HG03571 (cell line): ENCODE data around the gene SPATS2L.

Experiments
- ATAC-seq: cut with Tn5 transposase; IDR thresholded peaks from one replicate; pipeline ENCODE4 v1.9.1; 2021; ENCODE audit not compliant: unreplicated experiment

Gene SPATS2L

DNA sequence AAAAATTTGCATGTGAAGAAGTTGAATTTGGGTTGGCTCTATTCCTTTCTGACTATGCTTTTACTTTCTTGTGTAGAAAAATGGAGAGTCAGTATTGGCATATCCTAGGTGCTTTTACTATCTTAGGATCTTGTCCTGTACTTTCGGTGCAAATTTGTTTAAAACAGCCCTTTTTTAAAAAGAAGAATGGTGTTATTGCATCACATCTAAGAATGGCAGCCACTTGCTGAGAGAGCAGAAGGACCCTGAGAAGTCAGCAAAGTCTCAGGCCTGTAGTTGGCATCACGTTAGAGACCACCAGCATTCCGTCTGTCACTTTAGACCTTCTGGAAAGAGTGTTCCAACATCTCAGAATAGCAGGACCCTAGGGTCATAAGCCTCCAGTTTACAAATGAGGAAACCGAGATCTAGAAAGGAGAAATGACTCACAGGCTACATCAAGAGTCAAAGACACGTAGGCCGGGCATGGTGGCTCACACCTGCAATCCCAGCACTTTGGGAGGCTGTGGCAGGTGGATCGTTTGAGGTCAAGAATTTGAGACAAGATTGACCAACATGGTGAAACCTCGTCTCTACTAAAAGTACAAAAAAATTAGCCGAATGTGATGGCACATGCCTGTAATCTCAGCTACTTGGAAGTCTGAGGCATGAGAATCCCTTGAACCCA lies 42.5 kb downstream of the SPATS2L start:
- ATAC-seq: no peak

DNA sequence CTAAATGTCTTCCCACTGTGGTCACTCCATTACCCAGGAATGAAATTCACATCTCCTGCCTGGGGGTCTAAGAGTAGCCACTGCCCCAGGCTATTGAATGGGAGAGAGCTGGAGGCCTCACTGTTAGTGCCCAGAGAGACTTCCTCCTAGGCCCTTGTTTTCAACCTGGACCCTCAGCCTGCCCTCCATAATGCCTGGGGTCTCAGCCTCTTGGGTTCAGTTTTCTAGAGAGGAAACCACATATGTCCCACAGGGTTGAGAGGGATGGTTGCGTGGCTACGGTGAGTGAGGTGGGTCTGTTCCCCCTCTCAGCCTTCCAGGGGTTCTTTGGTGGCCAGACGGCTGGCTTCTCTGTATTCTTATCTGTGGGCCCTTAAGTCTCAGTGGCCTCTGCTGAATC lies 43.4 kb downstream of the SPATS2L start:
- no peak for ATAC-seq

DNA sequence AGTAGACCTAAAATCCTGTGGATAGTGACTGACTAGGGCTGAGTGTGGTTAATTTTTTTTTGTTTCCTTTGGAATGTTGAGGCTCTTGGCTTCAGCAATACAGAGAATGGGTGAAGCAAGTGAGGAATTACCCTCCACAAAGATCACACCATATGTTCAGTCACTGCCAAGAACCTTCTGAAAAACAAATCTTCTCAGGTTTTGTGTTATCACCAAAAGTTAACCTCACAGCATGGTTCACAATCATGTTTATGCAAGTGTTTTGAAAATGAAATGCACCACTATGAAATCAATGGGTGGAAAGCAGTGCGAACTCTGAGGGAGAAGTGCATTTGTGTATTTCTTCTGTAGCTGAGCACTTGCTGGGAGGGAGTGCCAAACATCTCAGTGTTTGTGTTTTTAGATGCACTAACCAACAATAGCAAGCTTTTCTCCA lies 44.4 kb downstream of the SPATS2L start:
- no peak for ATAC-seq

DNA sequence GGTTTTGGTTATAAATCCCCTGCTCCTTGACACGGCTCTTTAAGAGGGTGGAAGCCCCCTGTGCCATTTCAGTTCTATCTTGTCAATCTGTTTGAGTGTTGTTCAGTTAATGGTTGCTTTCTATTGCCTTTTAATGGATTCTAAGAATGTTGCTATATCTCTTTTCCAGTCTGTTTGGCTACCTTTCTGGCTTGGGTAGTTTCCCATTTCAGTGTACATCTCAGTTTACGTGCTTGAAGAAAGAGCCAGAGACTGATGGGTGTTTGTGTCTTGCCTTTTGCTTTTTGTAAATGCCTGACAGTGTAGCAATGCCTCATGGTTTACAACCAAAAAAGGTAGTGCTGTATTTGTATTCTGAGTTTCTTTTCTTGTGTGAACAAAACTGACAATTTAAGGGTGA lies 45.3 kb downstream of the SPATS2L start:
- ATAC-seq: no peak

DNA sequence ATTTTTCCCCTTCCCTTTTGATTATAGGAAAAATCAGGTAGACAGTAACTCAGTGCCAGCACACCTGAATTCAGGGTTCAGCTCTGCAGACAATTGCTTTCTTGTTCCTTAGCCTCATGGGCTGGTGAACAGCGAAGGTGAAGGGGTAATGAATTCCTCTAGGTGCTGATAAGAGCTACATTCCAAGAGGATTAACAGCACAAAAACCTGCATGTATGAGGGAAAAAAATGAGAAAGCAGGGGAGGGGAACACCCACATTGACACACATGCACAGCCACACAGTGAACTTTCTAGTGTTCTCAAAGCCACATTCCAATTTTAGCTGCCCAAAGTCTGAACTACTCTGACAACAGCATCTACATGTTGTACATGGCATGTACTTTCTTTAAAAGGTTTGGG lies 46.1 kb downstream of the SPATS2L start:
- no peak for ATAC-seq

DNA sequence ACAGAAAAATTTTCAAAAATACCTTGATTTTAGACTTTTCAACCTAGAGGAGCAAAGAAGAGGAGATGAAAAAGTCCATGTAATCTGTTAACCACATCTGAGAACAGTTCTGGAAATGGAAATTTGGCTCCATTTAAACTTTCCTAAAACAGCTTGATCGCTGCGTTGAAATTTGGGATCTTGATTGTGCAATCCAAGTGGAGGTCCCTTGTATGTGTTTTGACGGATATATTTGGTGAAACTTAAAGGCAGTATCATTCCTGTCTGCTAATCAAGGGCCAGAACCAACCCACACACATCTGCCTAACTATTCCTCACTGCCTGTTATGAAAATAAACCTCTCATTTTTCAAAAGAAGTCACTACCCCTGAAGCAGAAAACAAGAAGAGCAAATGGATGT lies 46.6 kb downstream of the SPATS2L start:
- no peak for ATAC-seq

DNA sequence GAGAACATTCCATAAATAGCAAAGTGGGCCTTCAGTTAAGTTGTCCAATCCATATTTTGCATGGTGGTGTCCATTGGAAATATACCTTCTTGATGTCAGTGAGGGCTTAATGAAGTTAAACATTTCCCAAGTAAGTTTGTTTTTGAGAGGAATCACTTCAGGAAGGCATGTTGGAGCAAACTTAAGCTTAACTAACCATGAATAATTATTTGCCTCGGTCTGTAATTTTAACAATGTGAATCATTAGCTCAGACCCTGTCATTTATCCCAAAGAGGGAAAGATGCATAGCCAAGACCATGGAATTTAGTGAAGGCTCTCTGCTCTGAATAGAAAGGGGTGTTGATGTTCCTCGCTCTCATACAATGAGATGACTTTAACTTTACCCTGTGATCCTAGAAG lies 47.4 kb downstream of the SPATS2L start:
- ATAC-seq: no peak

DNA sequence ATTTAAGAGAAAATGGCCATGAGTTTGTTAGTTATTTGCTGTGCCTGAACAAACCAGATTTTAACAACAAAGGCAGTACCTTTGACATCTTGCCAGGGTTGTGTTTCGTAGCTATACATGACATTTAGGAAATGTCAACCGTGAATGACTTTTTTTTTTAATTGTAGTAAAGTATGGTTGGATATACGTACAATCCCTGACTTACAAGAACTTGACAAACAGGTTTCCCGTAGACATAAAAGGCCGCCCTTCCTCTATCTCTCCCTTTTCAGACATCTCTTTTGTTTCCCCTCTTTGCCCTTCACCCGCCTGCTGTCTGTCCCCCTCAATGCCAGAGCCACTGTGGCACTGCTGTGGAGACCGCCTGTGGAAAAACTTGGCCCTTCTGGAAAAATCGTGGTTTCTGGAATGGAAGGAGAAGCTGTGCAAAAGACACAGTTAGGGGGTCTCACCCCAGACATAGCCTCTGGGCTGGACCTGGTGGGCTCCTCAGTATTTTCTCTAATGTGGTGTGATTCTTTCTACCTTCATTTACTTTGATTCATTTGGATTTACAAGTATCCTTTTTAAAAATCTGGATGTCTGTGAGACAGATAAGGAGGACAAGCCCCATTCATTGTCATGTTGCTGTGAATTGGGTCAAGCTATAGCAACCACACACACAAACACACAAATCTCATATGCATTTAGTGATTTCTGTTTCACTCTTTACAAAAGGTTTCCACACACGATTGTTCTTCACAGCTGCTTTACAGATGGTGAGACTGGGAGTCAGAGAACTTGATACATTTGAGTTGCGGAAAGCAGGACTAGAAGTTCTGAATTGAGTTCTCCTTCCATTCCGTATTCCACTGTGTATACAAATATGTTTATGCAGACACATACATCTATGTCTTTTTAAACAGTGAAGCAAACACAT lies 48.6 kb downstream of the SPATS2L start:
- no peak for ATAC-seq

DNA sequence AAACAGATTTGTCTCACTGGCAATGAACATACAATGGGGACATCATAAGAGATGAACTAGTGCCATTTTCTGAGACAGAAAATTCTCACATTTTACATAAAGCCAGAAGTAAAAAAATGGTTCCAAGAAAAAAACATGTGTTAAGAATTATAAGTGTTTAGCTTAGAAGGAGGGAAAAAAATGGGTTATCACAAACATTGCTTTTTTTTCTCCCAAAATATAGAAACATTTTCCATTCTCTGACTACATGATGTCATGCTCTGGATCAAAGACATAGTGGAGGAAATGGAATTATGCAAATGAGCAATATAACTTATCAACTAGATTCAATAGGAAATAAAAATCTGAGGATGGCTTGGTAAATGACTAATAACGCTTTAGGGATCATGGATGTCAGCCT lies 49.8 kb downstream of the SPATS2L start:
- ATAC-seq: no peak

DNA sequence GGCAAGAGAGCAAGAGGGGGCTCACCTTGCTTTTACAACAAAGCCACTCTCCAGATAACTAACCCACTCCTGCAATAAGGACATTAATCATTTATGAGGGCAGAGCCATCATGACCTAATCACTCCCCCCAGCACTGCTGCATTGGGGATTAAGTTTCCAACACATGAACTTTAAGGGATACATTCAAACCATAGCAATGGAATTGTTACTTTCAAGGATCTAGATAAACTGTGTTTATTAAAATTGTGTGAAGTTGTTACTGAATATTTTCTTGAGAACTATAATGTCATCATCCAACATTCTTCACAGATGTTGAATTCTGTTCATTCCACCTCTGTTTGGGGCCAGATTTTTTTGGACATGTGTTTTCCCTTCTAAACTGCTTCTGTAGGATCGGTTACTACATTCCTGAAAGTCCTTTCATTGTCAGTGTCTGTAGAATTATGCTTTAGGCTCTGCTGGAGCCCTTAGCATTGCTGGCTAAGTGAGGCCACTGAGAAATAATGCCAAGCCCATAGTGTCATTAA lies 50.4 kb downstream of the SPATS2L start:
- no peak for ATAC-seq

DNA sequence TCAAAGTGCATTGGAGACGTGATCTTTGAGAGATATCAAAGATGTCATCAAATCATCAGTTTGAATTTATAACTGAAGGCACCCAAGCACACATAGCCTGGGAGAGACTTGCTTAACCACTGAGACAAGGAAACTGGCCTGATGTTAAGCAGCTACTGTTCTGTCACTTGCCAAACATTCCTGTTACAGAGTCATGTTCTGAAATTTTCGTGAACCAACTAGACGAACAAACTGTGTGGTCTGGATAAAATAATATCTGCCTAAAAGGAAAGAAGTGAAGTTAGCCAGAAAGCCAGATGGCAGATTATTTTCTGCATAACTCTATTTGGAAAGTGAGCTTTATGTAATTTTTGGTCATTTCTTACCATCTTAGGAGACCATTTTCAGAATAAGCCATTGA lies 51.4 kb downstream of the SPATS2L start:
- ATAC-seq: no peak

DNA sequence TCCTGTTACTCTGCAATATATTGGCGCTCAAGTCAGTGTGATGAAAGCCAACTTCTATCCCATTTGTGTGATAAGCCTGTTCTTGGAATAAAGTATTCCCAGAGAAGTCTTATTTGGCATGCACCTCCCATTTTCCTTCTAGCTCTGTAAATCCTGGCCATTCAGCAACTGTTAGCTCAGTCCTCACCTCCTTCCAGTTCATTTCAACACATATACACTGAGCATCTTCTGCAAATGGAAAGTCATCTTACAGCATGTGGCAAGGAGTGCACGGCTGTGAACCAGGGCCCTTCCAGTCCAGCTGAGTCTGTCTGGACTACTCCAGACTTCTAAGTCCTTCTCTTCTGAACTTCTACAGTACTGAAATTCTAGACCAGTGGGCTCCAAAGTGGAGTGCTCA lies 53.1 kb downstream of the SPATS2L start:
- ATAC-seq: no peak

DNA sequence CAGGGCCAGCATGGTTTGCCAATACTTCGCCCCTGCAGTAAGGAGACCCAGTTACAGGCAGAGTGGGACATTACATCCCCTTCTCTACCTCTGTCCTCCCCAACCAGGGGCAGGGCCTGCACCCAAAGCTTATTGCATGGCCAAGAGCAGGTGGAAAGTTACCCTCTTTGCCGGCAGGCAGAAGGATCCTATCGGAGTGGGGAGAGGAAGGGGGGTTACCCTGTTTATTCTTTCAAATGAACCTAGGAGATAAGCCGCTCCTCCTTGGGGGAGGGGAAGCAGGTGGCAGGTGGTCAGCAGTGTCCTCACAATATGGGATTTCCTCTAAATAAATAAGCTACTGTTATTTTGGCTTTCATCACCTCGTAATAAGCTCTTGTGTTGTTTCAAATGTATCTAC lies 53.9 kb downstream of the SPATS2L start:
- ATAC-seq: no peak

DNA sequence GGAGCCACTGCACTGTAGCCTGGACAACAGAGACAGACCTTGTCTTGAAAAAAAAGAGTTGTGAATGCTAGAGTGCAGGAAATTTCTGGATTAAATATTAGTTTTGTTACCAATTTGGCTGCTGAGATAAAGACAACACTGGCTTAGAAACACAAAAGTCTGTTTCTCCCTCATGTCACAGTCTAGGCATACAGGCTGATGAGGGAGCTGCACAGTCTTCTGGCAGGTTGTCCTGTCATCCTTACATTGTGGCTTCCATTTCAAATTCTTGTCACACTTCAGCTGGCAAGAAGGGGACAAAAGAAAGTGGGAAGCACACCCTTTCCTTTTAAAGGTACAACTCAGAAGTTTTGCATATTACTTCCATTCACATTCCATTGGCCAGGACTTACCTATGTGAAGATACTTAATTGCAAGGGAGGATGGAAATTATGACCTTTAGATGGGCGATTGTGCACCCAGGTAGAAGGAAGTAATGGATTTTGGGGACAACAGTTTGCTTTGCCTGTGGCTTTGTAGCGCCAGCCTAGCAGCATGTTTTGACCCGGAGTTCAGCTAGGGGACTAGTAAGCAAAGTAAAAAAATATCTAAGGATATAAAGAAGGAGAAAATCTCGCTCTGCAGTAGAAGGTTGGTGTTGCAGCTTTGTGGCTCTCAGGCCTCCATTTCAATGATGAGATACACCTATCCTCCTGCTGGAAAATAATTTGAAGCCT lies 55.9 kb downstream of the SPATS2L start:
- no peak for ATAC-seq

DNA sequence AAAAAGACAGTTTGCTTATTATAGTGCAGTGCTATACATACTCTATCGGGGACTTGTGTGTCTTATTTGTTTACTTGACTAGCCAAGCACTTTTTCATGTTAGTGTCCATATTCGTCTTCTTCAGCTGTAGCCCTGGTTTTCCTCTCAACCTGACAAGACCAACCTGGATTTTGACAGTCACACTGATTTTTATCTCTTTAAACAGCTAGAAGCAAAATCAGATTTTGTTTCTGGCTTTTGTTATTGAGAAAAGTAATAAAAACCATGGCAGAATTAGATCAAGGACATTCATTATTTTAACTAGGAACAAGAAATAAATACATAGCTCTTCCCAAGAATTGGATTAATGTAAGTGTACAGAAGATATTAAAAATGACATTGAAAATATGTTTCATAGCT lies 56.8 kb downstream of the SPATS2L start:
- ATAC-seq: no peak

DNA sequence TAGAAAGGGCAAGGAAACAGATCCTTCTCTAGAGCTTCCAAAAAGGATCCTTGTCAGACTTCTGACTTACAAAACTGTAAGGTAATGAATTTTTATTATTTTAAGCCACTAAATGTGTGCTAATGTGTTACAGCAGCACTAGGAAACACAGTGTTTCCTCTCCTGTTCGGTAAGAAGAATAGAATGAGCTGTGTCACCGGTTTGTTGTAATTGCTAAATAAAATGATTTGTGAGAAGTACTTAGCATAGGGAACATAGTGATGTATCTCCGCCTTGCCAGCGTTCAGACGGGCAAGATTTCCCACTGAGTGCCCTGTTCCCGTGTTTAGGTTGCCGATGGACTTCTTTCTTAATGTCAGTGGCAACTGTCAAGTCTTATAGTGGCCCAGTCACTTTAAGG lies 57.6 kb downstream of the SPATS2L start:
- ATAC-seq: no peak

DNA sequence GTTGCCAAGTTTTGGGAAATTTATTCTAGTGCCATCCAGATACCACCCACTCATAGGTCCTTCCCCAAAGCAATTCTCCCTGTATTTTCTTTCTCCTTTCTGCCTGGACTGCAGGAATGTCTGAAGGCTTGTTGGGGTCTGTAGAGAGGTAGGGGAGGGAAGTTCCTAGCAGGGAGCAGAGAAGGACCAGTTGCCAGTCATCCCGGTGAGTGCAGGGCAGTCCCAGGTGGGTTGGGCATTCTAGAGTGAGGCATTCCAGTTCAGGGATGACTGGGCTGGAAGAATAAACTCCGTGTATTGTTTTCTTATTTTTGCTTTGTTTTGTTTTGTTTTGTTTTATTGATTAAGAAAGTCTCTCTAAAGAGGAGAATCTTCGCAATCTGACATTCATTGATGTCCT lies 58.1 kb downstream of the SPATS2L start:
- no peak for ATAC-seq

DNA sequence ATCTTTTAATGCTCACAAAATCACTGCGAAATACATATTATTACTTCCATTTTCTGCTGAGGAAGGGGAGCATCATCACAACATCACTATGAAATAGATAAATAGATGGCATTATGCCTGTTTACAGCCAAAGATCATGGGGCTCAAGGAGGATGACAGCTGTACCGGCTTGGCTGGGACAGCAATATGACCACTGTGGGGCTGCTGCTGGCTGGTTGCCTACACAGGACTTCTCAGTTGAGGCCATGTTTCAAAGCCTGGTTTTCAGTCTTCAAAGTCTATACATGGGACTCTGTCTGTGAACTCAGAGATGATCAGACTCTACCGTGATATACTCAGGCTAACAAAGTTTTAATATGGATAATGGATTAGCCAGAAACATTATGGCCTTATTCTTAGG lies 58.7 kb downstream of the SPATS2L start:
- no peak for ATAC-seq

DNA sequence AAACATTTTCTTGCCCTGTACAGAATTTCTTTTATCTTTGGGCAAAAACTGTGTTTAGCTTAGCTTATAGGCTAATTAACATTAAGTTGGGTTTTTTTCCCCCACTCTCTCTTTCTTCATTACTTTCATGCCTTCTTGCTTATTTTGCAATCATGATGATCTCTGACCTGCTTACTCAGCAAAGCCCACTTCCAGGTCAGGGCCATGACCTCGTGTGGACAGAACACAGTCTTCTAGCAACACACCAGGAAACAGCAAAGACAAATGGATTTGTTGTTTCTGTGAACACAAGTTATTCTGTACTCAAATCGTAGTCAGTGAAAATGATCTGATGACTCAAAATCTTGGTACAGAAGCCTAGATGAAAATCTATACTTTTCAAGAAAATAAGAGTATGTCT lies 60.7 kb downstream of the SPATS2L start:
- ATAC-seq: no peak

DNA sequence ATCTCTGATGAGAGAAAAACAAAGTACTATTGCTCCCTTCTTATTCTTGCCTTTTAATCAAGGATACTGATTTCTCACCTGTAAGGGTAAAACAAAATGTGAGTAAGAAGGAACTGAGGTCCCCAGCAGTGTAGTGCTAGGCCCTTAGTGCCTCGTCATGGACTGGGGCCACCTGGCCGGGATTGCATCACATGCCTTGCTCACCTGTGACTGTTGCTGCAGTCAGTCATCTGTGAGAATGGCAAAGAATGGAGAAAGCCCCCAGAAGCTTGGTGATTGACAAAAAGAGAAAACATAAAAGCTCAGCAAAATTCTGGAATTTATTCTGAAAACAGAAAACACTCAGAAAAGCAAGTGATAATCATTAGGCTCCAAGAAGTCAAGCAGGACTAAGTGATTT lies 63.4 kb downstream of the SPATS2L start:
- ATAC-seq: no peak

DNA sequence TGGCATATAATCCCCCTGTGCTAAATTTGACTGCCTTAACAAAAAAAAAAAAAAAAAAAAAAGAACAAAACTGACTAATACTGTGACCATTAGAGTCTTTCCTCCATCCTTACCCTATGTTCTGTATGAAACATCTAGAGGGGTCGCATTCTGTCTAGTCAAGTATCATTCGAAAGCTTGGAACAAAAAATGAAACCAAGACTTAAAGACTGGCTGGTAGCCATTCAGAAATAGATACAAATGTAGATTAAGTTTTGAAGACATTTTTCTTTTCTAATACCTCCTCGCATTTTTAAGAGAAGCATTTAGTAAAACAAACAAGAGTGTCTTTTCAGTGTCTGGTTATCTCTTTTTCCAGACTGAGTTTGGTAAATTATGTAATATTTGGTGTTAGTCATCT lies 66.7 kb downstream of the SPATS2L start:
- ATAC-seq: peak; percentile 39

DNA sequence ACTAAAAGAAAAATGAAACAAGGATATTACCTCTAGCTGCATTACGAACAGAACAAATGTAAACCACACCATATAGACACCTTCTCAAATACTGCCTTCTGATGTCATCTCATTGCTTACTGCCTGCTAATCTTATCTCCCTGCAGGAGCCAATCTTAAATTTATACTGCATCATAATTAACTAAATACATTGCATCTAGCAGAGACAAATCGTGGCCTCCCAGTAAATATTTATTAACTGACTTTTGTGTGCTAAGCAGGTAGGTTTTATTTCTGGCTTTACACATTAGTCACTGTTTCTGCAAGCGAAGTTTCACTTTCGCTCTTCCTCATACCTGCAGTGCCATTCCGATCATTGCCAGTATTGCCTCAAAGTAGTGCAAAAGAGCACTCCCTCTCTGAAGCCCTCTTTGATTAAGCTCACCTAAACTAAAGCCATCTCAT lies 67.5 kb downstream of the SPATS2L start:
- peak; percentile 94 for ATAC-seq
